TTC549 (cell line): Measurements from ENCODE around the gene CSNK1A1.
"Not testable (repeated sequence)": the region's sequence is repeated elsewhere in the genome, so short reads cannot be mapped to it uniquely, and the experiment has no call there.

Source experiments
- FAIRE-seq: peaks from 2 replicates; lab custom pipeline; 2012; peaks lifted over from hg19 to GRCh38; lab: Jason Lieb, UNC

The CSNK1A1 gene

GRCh38 chr5:149490599-149491485, 60.4 kb downstream of the CSNK1A1 start:
- no peak for FAIRE-seq

GRCh38 chr5:149489605-149490037, 61.6 kb downstream of the CSNK1A1 start:
- FAIRE-seq: no peak

GRCh38 chr5:149488645-149489306, 62.5 kb downstream of the CSNK1A1 start:
- no peak for FAIRE-seq

DNA sequence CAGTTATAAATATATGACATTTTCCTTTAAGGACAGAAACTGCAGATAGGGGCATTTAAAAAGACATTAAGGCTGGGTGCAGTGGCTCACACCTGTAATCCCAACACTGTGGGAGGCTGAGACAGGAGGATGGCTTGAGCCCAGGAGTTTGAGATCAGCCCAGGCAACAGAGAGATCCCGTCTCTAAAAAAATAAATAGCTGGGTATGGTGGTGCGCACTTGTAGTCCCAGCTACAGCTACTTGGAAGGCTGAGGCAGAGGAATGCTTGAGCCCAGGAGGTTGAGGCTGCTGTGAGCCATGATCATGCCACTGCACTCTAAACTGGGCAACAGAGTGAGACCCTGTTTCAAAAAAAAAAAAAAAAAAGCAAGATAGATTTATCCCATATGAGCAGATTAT, 63.6 kb downstream of the CSNK1A1 start:
- FAIRE-seq: no peak

DNA sequence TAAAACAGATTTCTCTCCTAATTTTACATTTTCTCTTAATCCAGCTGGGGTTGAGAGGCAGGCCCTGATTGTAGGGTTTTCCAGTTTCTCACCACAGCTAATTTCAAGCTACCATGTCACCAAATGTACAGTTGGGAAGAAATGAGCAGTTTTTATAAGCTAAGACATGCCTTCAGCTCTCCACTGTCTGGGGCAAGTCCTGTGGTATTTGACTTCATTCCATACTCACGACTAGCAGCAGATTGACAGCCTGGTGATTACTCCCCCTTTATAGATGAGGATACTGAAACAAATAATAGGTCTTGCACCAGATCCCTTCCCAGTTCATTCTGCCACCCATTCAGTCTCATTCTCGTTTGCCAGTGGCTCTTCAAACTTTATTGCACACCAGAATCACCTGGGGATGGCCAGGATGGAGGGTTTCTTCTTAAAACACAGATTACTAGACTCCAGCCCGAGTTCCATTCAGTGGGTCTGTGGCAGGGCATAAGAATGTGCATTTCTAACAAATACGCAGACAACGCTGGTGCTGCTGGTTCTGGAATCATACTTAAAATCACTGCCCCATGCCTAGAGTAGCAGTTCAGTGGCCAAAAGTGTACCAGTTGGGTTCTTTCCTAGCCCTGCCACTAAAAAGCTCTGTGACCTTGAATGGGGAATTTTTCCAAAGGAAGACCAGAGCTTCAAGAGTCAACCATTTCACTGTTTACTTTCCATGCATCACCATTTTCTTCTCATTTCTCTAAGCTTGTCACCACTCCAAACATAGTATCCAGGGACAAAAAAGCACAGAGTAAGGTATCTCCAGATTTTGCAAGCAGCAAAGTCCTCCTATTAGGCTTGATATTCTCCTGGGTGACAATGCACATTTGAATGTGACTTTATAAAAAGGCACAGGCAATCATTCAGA, 64.3 kb downstream of the CSNK1A1 start:
- no peak for FAIRE-seq

GRCh38 chr5:149485655-149486615, 65.3 kb downstream of the CSNK1A1 start:
- peak; percentile 15 for FAIRE-seq

- FAIRE-seq: no peak
These were observed 69.8 kb downstream of the CSNK1A1 start for GRCh38 chr5:149481485-149481884.

DNA sequence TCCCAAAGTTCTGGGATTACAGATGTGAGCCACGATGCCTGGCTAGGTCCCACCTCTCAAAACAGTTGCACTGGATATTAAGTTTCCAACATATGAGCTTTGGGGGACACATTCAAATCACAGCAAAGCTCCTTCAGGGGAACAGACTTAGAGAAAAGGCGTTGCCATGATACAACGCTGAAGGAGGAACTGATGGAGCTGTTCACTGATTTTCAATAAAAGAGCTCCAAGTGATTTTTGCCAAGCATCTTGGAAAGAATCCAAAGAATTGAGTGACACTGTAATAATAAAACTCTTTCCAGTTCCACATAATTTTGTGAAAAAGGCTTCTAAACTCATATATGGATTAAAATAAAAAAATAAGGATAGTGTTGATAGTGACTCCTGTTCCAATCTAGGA, 72.5 kb downstream of the CSNK1A1 start:
- no peak for FAIRE-seq

DNA sequence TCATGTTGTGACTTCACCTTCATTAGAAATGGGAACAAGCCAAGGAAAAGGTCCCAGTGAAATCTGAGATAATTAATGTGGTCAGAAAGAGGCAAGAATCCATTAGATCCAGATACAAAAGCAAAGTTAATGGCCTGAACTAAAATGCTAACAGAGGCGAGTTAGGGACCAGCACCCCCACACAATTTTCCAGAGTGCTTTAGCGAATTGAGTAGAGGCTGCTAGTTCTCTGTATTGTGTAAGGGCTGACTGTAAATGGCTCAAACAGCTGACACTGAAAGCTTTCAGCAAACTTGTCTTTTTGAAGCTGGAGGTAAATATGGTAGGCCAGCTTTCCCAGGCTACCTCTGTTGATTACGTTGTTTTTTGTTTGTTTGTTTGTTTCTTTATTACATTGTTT, 75.5 kb downstream of the CSNK1A1 start:
- no peak for FAIRE-seq

- no peak for FAIRE-seq
These were observed 77.0 kb downstream of the CSNK1A1 start for GRCh38 chr5:149474198-149474597.

- no peak for FAIRE-seq
These were observed 77.8 kb downstream of the CSNK1A1 start for GRCh38 chr5:149473441-149473840.

- FAIRE-seq: no peak
These were observed 78.8 kb downstream of the CSNK1A1 start for GRCh38 chr5:149472399-149472798.

- FAIRE-seq: no peak
These were observed 79.6 kb downstream of the CSNK1A1 start for GRCh38 chr5:149471406-149472183.

GRCh38 chr5:149470942-149471341, 80.3 kb downstream of the CSNK1A1 start:
- no peak for FAIRE-seq

- FAIRE-seq: no peak
These were observed 84.7 kb downstream of the CSNK1A1 start for GRCh38 chr5:149466457-149466972.

DNA sequence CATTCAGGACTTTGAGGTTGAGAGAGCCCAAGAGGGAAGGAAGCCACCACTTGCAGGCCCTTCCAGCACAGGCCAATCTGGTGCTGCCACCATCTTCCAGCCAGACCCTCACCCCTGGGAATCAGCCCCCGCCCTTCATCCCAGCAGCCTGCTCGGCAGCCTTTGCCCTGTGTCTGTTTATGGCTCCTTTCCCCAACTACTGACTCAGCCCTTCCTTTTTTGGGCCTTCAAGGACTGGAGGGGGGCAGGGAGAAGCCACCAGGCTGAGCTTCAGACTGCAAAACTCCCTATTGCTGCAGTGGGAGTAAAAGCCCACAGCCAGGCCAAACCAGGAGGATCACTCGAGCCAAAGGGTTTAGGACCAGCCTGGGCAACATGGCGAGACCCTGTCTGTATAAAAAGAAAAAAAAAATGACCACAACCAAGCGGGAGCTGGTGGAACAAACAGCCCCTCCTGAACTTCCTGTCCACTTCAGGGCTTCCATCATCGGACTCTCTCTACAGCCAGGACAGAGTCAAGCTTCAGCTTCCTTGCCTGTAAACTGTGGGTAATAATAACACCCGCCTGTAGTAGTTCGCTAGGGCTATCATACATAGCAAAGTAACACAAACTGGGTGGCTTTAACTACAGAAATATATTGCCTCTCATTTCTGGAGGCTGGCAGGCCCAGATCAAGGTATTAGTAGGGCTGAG, 86.3 kb downstream of the CSNK1A1 start:
- FAIRE-seq: no peak

DNA sequence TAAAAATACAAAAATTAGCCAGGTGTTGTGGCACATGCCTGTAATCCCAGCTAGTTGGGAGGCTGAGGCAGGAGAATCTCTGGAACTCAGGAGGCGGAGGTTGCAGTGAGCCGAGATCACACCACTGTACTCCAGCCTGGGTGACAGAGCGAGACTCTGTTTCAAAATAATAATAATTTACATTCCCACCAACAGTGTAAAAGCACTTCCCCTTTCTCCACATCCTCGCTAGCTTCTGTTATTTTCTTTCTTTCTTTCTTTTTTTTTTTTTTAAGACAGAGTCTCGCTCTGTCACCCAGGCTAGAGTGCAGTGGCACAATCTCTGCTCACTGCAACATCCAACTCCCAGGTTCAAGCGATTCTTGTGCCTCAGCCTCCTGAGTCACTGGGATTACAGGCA, 89.3 kb downstream of the CSNK1A1 start:
- FAIRE-seq: not testable (repeated sequence)

- no peak for FAIRE-seq
These were observed 91.3 kb downstream of the CSNK1A1 start for GRCh38 chr5:149459891-149460290.

DNA sequence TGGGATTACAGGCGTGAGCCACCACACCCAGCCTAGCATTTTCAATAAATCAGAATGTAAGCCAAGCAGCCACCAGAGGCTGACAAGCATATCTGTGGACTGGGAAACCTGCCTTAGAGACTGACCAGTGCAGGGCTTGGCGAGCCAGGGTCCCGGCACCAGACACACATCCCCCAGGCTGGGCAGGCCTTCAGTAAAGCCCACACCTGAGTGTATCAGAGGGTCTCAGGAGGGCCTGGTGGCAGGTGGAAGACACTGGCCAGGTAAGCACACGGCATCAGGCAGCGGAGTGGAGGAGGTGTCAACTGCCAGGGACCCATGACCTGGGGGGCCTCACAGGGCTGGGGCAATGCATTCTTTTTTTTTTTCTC, 93.9 kb downstream of the CSNK1A1 start:
- no peak for FAIRE-seq
